Measurements from ENCODE around the gene DGKA. TPM values are rescaled to one million over a fixed set of nuclear protein-coding genes. Genes with fewer than 3 reads are reported as not detected.
A peak's percentile ranks its signal among the peaks of the same experiment; 100 is the strongest.

Gene DGKA
- total RNA-seq, 1 donor from 2014 or later, result 18.8 TPM

DNA sequence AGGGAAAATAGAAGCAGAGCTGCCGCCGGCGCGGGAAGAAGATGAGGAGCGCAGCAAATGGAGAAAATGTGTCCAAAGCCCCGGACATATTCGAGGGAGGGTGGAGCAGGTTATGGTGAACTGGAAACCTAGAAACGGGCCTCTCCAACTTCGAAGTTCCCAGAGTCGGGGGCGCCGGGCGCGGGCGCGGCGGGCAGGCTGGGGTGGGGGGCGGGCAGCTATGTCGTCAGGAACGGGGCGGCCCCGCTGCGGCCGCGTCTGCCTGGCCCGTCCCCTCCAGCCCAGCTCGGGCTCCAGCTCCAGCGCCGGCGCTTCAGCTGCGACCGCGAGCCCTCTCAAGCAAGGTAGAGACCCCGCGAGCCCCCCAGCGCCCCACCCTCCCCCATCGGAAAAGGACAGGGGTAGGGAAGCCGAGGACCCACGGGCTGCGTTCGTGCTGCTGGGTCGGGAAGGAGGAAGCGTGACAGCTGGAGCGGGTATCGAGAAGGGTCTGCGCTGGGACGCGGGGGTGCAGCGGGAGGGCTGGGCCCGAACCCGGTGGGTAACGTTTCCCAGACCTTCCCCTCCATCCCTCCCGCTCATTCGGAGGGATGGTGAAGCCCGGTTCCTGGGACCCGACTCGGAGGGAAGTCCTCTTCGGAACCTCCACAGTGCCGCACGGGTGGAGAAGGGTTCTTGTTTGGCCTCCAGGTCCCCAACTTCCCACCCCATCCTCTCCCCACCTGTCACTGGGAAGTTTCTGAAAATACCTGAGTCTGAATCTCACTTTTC is 1.0 kb downstream of the DGKA start:
- TF ChIP-seq, protein P1, sequence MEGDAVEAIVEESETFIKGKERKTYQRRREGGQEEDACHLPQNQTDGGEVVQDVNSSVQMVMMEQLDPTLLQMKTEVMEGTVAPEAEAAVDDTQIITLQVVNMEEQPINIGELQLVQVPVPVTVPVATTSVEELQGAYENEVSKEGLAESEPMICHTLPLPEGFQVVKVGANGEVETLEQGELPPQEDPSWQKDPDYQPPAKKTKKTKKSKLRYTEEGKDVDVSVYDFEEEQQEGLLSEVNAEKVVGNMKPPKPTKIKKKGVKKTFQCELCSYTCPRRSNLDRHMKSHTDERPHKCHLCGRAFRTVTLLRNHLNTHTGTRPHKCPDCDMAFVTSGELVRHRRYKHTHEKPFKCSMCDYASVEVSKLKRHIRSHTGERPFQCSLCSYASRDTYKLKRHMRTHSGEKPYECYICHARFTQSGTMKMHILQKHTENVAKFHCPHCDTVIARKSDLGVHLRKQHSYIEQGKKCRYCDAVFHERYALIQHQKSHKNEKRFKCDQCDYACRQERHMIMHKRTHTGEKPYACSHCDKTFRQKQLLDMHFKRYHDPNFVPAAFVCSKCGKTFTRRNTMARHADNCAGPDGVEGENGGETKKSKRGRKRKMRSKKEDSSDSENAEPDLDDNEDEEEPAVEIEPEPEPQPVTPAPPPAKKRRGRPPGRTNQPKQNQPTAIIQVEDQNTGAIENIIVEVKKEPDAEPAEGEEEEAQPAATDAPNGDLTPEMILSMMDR (conservative IDR thresholded peaks at IDR 0.05), result no peak
- Mint-ChIP-seq H3K4me3 (peak overlapping the region; percentile 91), H3K36me3 (ENCODE audit: low read depth) (no peaks in the 10 kb centered on the region), H3K27me3 (ENCODE audit: low read depth) (peaks cover 41% of the 10 kb centered on the region), H3K4me1 (peaks cover 40% of the 10 kb centered on the region), H3K27ac (ENCODE audit: unreplicated experiment) (peak overlapping the region; percentile 97), H3K9me3 (no peaks in the 10 kb centered on the region)
- peak; percentile 29 for DNase-seq (ENCODE audit: low read depth, low spot score)

DNA sequence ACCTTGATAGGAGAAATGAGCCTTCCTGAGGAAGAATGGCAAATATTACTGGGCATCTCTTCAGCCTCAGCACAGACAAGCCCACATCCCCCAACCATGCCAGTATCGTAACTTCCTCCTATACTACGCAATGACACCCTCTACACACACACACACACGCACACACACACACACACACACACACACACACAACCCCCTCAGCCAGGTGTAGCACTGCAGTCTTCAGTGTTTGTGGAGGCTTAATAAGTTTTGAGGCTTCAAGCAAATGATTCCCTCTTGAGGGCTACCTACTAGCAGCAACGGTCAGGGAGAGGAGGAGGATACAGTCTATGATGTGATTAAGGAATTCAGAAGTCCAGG is 1.6 kb downstream of the DGKA start:
- TF ChIP-seq, protein P1 (conservative IDR thresholded peaks at IDR 0.05), result no peak
- H3K4me3 Mint-ChIP-seq, result peak overlapping the region; percentile 91
- H3K27ac Mint-ChIP-seq (ENCODE audit: unreplicated experiment), result no peak overlapping the region
- H3K27me3 Mint-ChIP-seq (ENCODE audit: low read depth), result peaks cover 41% of the 10 kb centered on the region
- no peaks in the 10 kb centered on the region for H3K9me3 Mint-ChIP-seq
- peaks cover 37% of the 10 kb centered on the region for H3K4me1 Mint-ChIP-seq
- no peak for DNase-seq (ENCODE audit: low read depth, low spot score)
- H3K36me3 Mint-ChIP-seq (ENCODE audit: low read depth), result no peaks in the 10 kb centered on the region

DNA sequence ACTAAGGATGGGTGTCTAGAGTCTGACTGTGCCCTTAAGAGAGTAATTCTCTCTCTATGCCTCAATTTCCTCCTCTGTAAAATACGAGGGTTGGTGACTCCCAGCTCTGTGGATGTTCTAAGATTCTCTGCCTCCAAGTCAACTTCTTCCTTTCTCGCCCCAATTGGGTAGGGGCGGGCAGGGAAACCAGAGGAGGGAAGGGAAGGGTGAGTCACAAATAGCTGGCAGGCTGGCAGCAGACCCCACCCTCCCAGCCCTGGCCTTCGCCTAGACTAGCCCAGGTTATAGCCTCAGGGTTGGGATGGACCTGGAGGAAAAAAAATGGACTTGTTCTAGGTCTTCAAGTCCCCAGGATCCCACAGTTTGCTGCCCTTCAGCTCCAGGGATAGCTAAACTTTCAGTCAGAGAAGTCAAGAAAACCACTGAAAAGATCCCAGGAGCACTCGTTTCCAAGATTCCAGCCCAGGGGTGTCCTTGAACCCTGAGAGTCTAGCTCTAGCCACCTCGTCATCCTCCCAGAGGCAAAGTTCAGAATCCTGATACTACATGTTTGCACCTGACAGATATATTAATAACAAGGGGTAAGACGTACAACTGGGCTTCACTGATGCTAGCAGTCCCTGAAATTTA is 2.3 kb downstream of the DGKA start:
- Mint-ChIP-seq H3K36me3 (ENCODE audit: low read depth) (no peaks in the 10 kb centered on the region), H3K9me3 (no peaks in the 10 kb centered on the region), H3K4me3 (peak overlapping the region; percentile 91), H3K4me1 (peaks cover 31% of the 10 kb centered on the region), H3K27me3 (ENCODE audit: low read depth) (peaks cover 41% of the 10 kb centered on the region), H3K27ac (ENCODE audit: unreplicated experiment) (no peak overlapping the region)
- no peak for DNase-seq (ENCODE audit: low read depth, low spot score)
- TF ChIP-seq, protein P1 (conservative IDR thresholded peaks at IDR 0.05), result no peak

DNA sequence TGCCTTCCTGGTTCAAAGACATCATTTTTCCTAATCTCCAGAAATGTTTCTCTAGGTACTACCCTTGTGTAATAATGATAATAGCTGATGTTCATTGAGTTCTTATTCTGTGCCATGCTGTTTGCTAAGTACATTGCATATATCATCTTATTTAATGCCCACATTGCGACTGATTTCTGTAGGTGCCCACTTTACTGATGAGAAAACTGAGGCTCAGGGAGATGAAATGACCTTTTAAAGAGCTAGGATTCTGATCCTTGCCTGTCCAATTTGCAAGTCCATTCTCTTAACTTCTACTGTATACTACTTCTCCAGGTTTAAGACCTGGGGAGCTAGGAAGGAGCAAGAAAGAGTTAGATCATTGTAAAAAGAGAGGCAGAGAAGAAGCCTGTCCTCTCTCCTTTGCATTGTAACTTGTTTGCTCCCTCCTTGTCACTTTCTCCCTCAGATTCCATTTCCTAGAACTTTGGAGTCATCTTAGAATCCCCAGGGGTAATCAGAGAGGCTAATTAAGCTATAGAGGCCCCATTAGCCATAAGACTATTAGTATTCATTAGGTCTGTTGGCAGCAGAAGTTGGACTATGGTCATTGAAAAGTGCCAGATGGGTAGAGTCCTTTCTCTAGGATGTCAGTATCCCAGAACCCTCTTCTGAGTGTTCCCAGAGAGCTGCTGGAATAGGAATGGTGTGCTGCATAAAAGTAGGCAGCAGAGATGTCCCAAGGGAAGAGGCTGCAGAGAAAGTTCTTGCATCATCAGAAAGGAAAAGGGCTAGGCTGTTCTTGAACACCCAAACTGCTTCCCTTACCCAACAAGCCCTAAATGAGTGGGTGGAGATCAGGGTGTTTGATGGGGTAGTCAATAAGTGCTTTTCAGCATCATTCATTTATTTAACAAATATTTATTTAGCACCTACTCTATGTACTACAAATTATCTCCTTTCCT is 3.1 kb downstream of the DGKA start:
- Mint-ChIP-seq H3K4me1 (peaks cover 30% of the 10 kb centered on the region), H3K9me3 (no peaks in the 10 kb centered on the region), H3K4me3 (peak overlapping the region; percentile 44), H3K27ac (ENCODE audit: unreplicated experiment) (no peak overlapping the region), H3K27me3 (ENCODE audit: low read depth) (peaks cover 41% of the 10 kb centered on the region), H3K36me3 (ENCODE audit: low read depth) (no peaks in the 10 kb centered on the region)
- no peak for DNase-seq (ENCODE audit: low read depth, low spot score)
- TF ChIP-seq, protein P1 (conservative IDR thresholded peaks at IDR 0.05), result no peak

DNA sequence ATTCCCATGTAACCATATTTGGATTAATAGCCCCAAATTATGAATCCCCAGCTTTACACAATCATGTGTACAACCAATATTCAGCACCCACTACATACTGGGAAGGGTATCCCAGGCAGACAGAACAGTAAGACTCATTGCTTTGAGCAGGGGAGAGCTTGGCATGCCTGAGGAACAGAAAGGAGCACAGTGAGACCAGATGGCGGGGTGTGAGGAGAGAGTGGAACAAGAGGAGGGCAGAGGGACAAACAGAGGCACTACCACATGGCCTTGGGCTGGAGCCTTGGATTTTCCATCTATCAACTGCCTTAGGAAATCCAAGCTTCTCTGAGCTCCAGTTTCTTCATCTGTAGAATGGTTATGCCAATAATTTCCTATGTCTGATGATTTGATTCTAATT is 3.8 kb downstream of the DGKA start:
- Mint-ChIP-seq H3K9me3 (no peaks in the 10 kb centered on the region), H3K27me3 (ENCODE audit: low read depth) (peaks cover 41% of the 10 kb centered on the region), H3K27ac (ENCODE audit: unreplicated experiment) (no peak overlapping the region), H3K36me3 (ENCODE audit: low read depth) (no peaks in the 10 kb centered on the region), H3K4me3 (no peak overlapping the region), H3K4me1 (peaks cover 25% of the 10 kb centered on the region)
- TF ChIP-seq, protein P1 (conservative IDR thresholded peaks at IDR 0.05), result no peak
- DNase-seq (ENCODE audit: low read depth, low spot score), result no peak

Data from neural crest cell (in vitro differentiated cells).